Activated naive CD4-positive, alpha-beta T cell treated with anti-CD3 and anti-CD28 coated beads, Interleukin-2, amount 10 ng/mL, durations not matched to agents 7 days and 5 days (primary cell): ENCODE measurements around the gene USP24.

ENCODE experiments used
- CTCF ChIA-PET: fragments of 350-600 bp; sonication (Branson Sonifier 250); formaldehyde crosslinking; loops from one replicate; lab custom pipeline; 2021; ENCODE audit warnings: antibody characterized with exemption; lab: Charles Lee
- DNase-seq: peaks from one replicate; pipeline ENCODE4 v3.0.0-alpha.2; 2020
- H3K27ac Mint-ChIP-seq: one replicate; pipeline ENCODE4 v1.8.0; 2021; ENCODE audit warnings: mild to moderate bottlenecking, moderate library complexity, mixed read lengths
- H3K27me3 Mint-ChIP-seq: one replicate; pipeline ENCODE4 v1.8.0; 2021; ENCODE audit warnings: mild to moderate bottlenecking, mixed read lengths
- H3K36me3 Mint-ChIP-seq: one replicate; pipeline ENCODE4 v1.8.0; 2021; ENCODE audit warnings: mixed read lengths
- H3K4me1 Mint-ChIP-seq: one replicate; pipeline ENCODE4 v1.8.0; 2021; ENCODE audit warnings: mixed read lengths
- H3K4me3 Mint-ChIP-seq: one replicate; pipeline ENCODE4 v1.8.0; 2021; ENCODE audit warnings: mild to moderate bottlenecking, moderate library complexity, mixed read lengths
- H3K9me3 Mint-ChIP-seq: one replicate; pipeline ENCODE4 v1.8.0; 2021; ENCODE audit warnings: mixed read lengths

Gene USP24

GRCh38 chr1:55148676-55149075, 66.5 kb downstream of the USP24 start:
- Mint-ChIP-seq H3K9me3 (no peaks in the 10 kb centered on the region), H3K27me3 (no peaks in the 10 kb centered on the region), H3K4me1 (peaks cover 22% of the 10 kb centered on the region), H3K4me3 (no peak overlapping the region), H3K36me3 (peaks cover 47% of the 10 kb centered on the region), H3K27ac (no peak overlapping the region)
- CTCF ChIA-PET: interaction anchor here (1.2 to 3.6 kb wide), 2 partner anchors 99 to 129 kb away, joined by 3 to 18 read pairs; no protein-coding TSS in a partner anchor
- DNase-seq: no peak

- Mint-ChIP-seq H3K4me3 (no peak overlapping the region), H3K36me3 (peaks cover 43% of the 10 kb centered on the region), H3K4me1 (peaks cover 20% of the 10 kb centered on the region), H3K27ac (no peak overlapping the region), H3K27me3 (no peaks in the 10 kb centered on the region), H3K9me3 (no peaks in the 10 kb centered on the region)
- DNase-seq: no peak
- CTCF ChIA-PET: interaction anchor here (0.8 to 3.6 kb wide), 2 partner anchors 77 to 130 kb away, joined by 5 to 18 read pairs; no protein-coding TSS in a partner anchor
These were observed 67.6 kb downstream of the USP24 start for GRCh38 chr1:55147524-55147923.

- Mint-ChIP-seq H3K27me3 (no peaks in the 10 kb centered on the region), H3K27ac (peak overlapping the region; percentile 49), H3K9me3 (no peaks in the 10 kb centered on the region), H3K4me3 (no peak overlapping the region), H3K36me3 (peaks cover 48% of the 10 kb centered on the region), H3K4me1 (peaks cover 12% of the 10 kb centered on the region)
- CTCF ChIA-PET: interaction anchor here (3.6 kb wide), 1 partner anchor 131 kb away, joined by 18 read pairs; no protein-coding TSS in a partner anchor
- no peak for DNase-seq
These were observed 68.4 kb downstream of the USP24 start for GRCh38 chr1:55146781-55147180.

GRCh38 chr1:55144886-55145285, 70.3 kb downstream of the USP24 start:
- no peak overlapping the region for H3K4me3 Mint-ChIP-seq
- peaks cover 7% of the 10 kb centered on the region for H3K4me1 Mint-ChIP-seq
- no peak for DNase-seq
- CTCF ChIA-PET: interaction anchor here (1.6 to 2.2 kb wide), 2 partner anchors 133 to 193 kb away, joined by 5 to 28 read pairs; no protein-coding TSS in a partner anchor
- no peak overlapping the region for H3K27ac Mint-ChIP-seq
- H3K27me3 Mint-ChIP-seq: no peaks in the 10 kb centered on the region
- no peaks in the 10 kb centered on the region for H3K9me3 Mint-ChIP-seq
- H3K36me3 Mint-ChIP-seq: peaks cover 41% of the 10 kb centered on the region

GRCh38 chr1:55143684-55144083, 71.5 kb downstream of the USP24 start:
- DNase-seq: peak; percentile 29
- CTCF ChIA-PET: interaction anchor here (0.6 to 2.2 kb wide), 13 partner anchors 10 to 194 kb away, joined by 3 to 28 read pairs (median 3); partner anchors contain the start of gene USP24
- Mint-ChIP-seq H3K27me3 (no peaks in the 10 kb centered on the region), H3K4me3 (no peak overlapping the region), H3K36me3 (peaks cover 47% of the 10 kb centered on the region), H3K4me1 (peaks cover 13% of the 10 kb centered on the region), H3K27ac (no peak overlapping the region), H3K9me3 (no peaks in the 10 kb centered on the region)

- Mint-ChIP-seq H3K27me3 (no peaks in the 10 kb centered on the region), H3K36me3 (peaks cover 41% of the 10 kb centered on the region), H3K9me3 (no peaks in the 10 kb centered on the region), H3K4me1 (peaks cover 13% of the 10 kb centered on the region), H3K4me3 (no peak overlapping the region), H3K27ac (no peak overlapping the region)
- CTCF ChIA-PET: interaction anchor here (1.0 to 3.8 kb wide), 3 partner anchors 72 to 143 kb away, joined by 3 to 33 read pairs (median 4); no protein-coding TSS in a partner anchor
- no peak for DNase-seq
These were observed 73.8 kb downstream of the USP24 start for GRCh38 chr1:55141295-55141893.

GRCh38 chr1:55140546-55140983, 74.6 kb downstream of the USP24 start:
- H3K27ac Mint-ChIP-seq: peak overlapping the region; percentile 78
- CTCF ChIA-PET: interaction anchor here (1.1 to 3.8 kb wide), 4 partner anchors 10 to 144 kb away, joined by 3 to 33 read pairs (median 5); no protein-coding TSS in a partner anchor
- H3K4me1 Mint-ChIP-seq: peaks cover 13% of the 10 kb centered on the region
- H3K9me3 Mint-ChIP-seq: no peaks in the 10 kb centered on the region
- no peak overlapping the region for H3K4me3 Mint-ChIP-seq
- peak; percentile 80 for DNase-seq
- H3K36me3 Mint-ChIP-seq: peaks cover 37% of the 10 kb centered on the region
- no peaks in the 10 kb centered on the region for H3K27me3 Mint-ChIP-seq

GRCh38 chr1:55140137-55140536, 75.0 kb downstream of the USP24 start:
- DNase-seq: no peak

GRCh38 chr1:55138823-55139222, 76.3 kb downstream of the USP24 start:
- no peak for DNase-seq
- H3K9me3 Mint-ChIP-seq: no peaks in the 10 kb centered on the region
- H3K27me3 Mint-ChIP-seq: no peaks in the 10 kb centered on the region
- peaks cover 13% of the 10 kb centered on the region for H3K4me1 Mint-ChIP-seq
- peaks cover 37% of the 10 kb centered on the region for H3K36me3 Mint-ChIP-seq
- H3K4me3 Mint-ChIP-seq: no peak overlapping the region
- CTCF ChIA-PET: interaction anchor here (0.6 to 3.8 kb wide), 3 partner anchors 13 to 199 kb away, joined by 3 to 33 read pairs (median 3); no protein-coding TSS in a partner anchor
- no peak overlapping the region for H3K27ac Mint-ChIP-seq

More at GRCh38 chr1:55140137-55140536, 75.0 kb downstream of the USP24 start:
- Mint-ChIP-seq H3K9me3 (no peaks in the 10 kb centered on the region), H3K27me3 (no peaks in the 10 kb centered on the region), H3K4me3 (no peak overlapping the region), H3K36me3 (peaks cover 36% of the 10 kb centered on the region), H3K27ac (no peak overlapping the region), H3K4me1 (peaks cover 13% of the 10 kb centered on the region)
- CTCF ChIA-PET: interaction anchor here (1.1 to 3.8 kb wide), 4 partner anchors 10 to 198 kb away, joined by 3 to 33 read pairs (median 5); no protein-coding TSS in a partner anchor

- CTCF ChIA-PET: interaction anchor here (0.7 to 0.8 kb wide), 2 partner anchors 9 to 50 kb away, joined by 4 to 5 read pairs; no protein-coding TSS in a partner anchor
- DNase-seq: no peak
- H3K9me3 Mint-ChIP-seq: no peaks in the 10 kb centered on the region
- no peak overlapping the region for H3K27ac Mint-ChIP-seq
- H3K4me1 Mint-ChIP-seq: peaks cover 3% of the 10 kb centered on the region
- H3K27me3 Mint-ChIP-seq: no peaks in the 10 kb centered on the region
- H3K36me3 Mint-ChIP-seq: peaks cover 48% of the 10 kb centered on the region
- no peak overlapping the region for H3K4me3 Mint-ChIP-seq
These were observed 80.9 kb downstream of the USP24 start for GRCh38 chr1:55134152-55134808.

GRCh38 chr1:55131801-55132200, 83.4 kb downstream of the USP24 start:
- no peak overlapping the region for H3K4me3 Mint-ChIP-seq
- no peak for DNase-seq
- peaks cover 11% of the 10 kb centered on the region for H3K4me1 Mint-ChIP-seq
- peaks cover 59% of the 10 kb centered on the region for H3K36me3 Mint-ChIP-seq
- no peaks in the 10 kb centered on the region for H3K27me3 Mint-ChIP-seq
- no peaks in the 10 kb centered on the region for H3K9me3 Mint-ChIP-seq
- no peak overlapping the region for H3K27ac Mint-ChIP-seq
- CTCF ChIA-PET: no interaction called here

- CTCF ChIA-PET: interaction anchor here (1.4 to 1.6 kb wide), 2 partner anchors 9 to 147 kb away, joined by 7 read pairs; no protein-coding TSS in a partner anchor
- DNase-seq: no peak
- H3K36me3 Mint-ChIP-seq: peaks cover 64% of the 10 kb centered on the region
- H3K4me1 Mint-ChIP-seq: peaks cover 11% of the 10 kb centered on the region
- H3K27ac Mint-ChIP-seq: no peak overlapping the region
- no peaks in the 10 kb centered on the region for H3K9me3 Mint-ChIP-seq
- H3K27me3 Mint-ChIP-seq: no peaks in the 10 kb centered on the region
- H3K4me3 Mint-ChIP-seq: no peak overlapping the region
These were observed 83.9 kb downstream of the USP24 start for GRCh38 chr1:55131218-55131617.

GRCh38 chr1:55129194-55129728, 85.9 kb downstream of the USP24 start:
- CTCF ChIA-PET: interaction anchor here (0.7 kb wide), 1 partner anchor 9 kb away, joined by 3 read pairs; no protein-coding TSS in a partner anchor
- Mint-ChIP-seq H3K36me3 (peaks cover 69% of the 10 kb centered on the region), H3K9me3 (no peaks in the 10 kb centered on the region), H3K4me1 (peaks cover 11% of the 10 kb centered on the region), H3K27me3 (no peaks in the 10 kb centered on the region), H3K4me3 (no peak overlapping the region), H3K27ac (no peak overlapping the region)
- no peak for DNase-seq
